A673 (cell line): ENCODE data around the gene INPP4A. TPM values are rescaled to one million over a fixed set of nuclear protein-coding genes. Genes with fewer than 3 reads are reported as not detected.
"Not testable (repeated sequence)": the region's sequence is repeated elsewhere in the genome, so short reads cannot be mapped to it uniquely, and the experiment has no call there.

Experiments used
- BruUV-seq: library from RNA; stranded (reverse); fragments of 400-500 nt; replicated peaks from 2 replicates; lab custom pipeline; 2021; lab: Mats Ljungman, UMichigan
- CTCF ChIA-PET: fragments of 300-600 bp; sonication (Branson Sonifier 250); formaldehyde crosslinking; loops from one replicate; lab custom pipeline; 2022; ENCODE audit warnings: antibody characterized with exemption; lab: Charles Lee
- POLR2A ChIA-PET: fragments of 300-600 bp; sonication (Branson Sonifier 250); formaldehyde crosslinking; loops from one replicate; lab custom pipeline; 2022; ENCODE audit warnings: antibody characterized with exemption; ENCODE audit not compliant: low non-redundant PET; lab: Charles Lee
- DNase-seq: peaks from one replicate; pipeline ENCODE4 v3.0.0-alpha.2; 2015; ENCODE audit warnings: low spot score
- H3K27ac ChIP-seq: fragments of 200-600 bp; sonication (generic); 2 replicates; pipeline ENCODE4 v1.5.1; 2016; ENCODE audit warnings: mixed run types, low read depth, mild to moderate bottlenecking, mixed read lengths, antibody characterized with exemption, low read length; ENCODE audit not compliant: poor library complexity, severe bottlenecking
- H3K27me3 ChIP-seq: fragments of 200-600 bp; sonication (generic); replicated peaks from 2 replicates; pipeline ENCODE4 v1.6.1; 2017; ENCODE audit warnings: mixed run types, low read depth, mild to moderate bottlenecking, mixed read lengths, antibody characterized with exemption, low read length; ENCODE audit not compliant: insufficient read depth, poor library complexity
- H3K36me3 ChIP-seq: fragments of 200-600 bp; sonication (generic); 2 replicates; pipeline ENCODE4 v1.6.1; 2016; ENCODE audit warnings: mixed run types, mild to moderate bottlenecking, mixed read lengths, antibody characterized with exemption, low read length; ENCODE audit not compliant: insufficient read depth, poor library complexity, severe bottlenecking
- H3K4me1 ChIP-seq: fragments of 200-600 bp; sonication (generic); 2 replicates; pipeline ENCODE4 v1.6.1; 2017; ENCODE audit warnings: mixed run types, mild to moderate bottlenecking, mixed read lengths, antibody characterized with exemption, low read length; ENCODE audit not compliant: insufficient read depth, poor library complexity, severe bottlenecking
- H3K4me3 ChIP-seq: fragments of 200-600 bp; sonication (generic); 2 replicates; pipeline ENCODE4 v1.5.1; 2016; ENCODE audit warnings: low read depth, mixed run types, mild to moderate bottlenecking, mixed read lengths, low read length; ENCODE audit not compliant: poor library complexity, severe bottlenecking
- H3K9me3 ChIP-seq: fragments of 200-600 bp; sonication (generic); 2 replicates; pipeline ENCODE4 v1.6.1; 2016; ENCODE audit warnings: mixed run types, low read depth, mild to moderate bottlenecking, mixed read lengths, antibody characterized with exemption, low read length; ENCODE audit not compliant: poor library complexity, severe bottlenecking
- EZH2 ChIP-seq: fragments of 200-600 bp; sonication (generic); IDR thresholded peaks from 2 replicates; pipeline ENCODE4 v1.6.1; 2017; ENCODE audit warnings: borderline replicate concordance, low read depth, mild to moderate bottlenecking, mixed read lengths, antibody characterized with exemption, low read length; ENCODE audit not compliant: poor library complexity, severe bottlenecking
- intact Hi-C: fragments of 100-400 bp; cut with micrococcal nuclease; formaldehyde crosslinking; loops from one replicate; pipeline ENCODE4 v1.10.0; 2022; ENCODE audit not compliant: unreplicated experiment
- total RNA-seq: library from RNA; stranded (reverse); gene quantifications from 2 replicates; pipeline ENCODE4 v1.2.3, GENCODE V29; 2021
- TF ChIP-seq, protein P1 (sequence below): fragments of 300-800, 200-600 bp; sonication (generic); conservative IDR thresholded peaks from 2 replicates; pipeline ENCODE4 v1.5.1; 2017; ENCODE audit warnings: low read depth, mild to moderate bottlenecking, antibody characterized with exemption, low read length, moderate library complexity, mixed read lengths

INPP4A gene
- total RNA-seq, 1 experiment from 2014 or later, result 33.5 TPM

GRCh38 chr2:98405301-98405700 lies 39.4 kb upstream of the INPP4A start:
- TF ChIP-seq, protein P1, sequence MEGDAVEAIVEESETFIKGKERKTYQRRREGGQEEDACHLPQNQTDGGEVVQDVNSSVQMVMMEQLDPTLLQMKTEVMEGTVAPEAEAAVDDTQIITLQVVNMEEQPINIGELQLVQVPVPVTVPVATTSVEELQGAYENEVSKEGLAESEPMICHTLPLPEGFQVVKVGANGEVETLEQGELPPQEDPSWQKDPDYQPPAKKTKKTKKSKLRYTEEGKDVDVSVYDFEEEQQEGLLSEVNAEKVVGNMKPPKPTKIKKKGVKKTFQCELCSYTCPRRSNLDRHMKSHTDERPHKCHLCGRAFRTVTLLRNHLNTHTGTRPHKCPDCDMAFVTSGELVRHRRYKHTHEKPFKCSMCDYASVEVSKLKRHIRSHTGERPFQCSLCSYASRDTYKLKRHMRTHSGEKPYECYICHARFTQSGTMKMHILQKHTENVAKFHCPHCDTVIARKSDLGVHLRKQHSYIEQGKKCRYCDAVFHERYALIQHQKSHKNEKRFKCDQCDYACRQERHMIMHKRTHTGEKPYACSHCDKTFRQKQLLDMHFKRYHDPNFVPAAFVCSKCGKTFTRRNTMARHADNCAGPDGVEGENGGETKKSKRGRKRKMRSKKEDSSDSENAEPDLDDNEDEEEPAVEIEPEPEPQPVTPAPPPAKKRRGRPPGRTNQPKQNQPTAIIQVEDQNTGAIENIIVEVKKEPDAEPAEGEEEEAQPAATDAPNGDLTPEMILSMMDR, result no peak
- no peak for TF ChIP-seq EZH2
- DNase-seq, result no peak
- H3K4me3 ChIP-seq, result no peak overlapping the region
- ChIA-PET POLR2A (no interaction called here), CTCF (no interaction called here)
- H3K27ac ChIP-seq, result no peak overlapping the region
- no peaks in the 10 kb centered on the region for H3K36me3 ChIP-seq
- intact Hi-C loops, result no loop called here
- H3K9me3 ChIP-seq, result no peaks in the 10 kb centered on the region
- BruUV-seq, result no TSS peak
- no peaks in the 10 kb centered on the region for H3K4me1 ChIP-seq
- H3K27me3 ChIP-seq, result peaks cover 33% of the 10 kb centered on the region

- no peak overlapping the region for H3K27ac ChIP-seq
- no peaks in the 10 kb centered on the region for H3K9me3 ChIP-seq
- H3K4me3 ChIP-seq, result no peak overlapping the region
- ChIA-PET CTCF (no interaction called here), POLR2A (no interaction called here)
- no TSS peak for BruUV-seq
- no peak for TF ChIP-seq EZH2
- TF ChIP-seq, protein P1, result no peak
- no peaks in the 10 kb centered on the region for H3K4me1 ChIP-seq
- H3K36me3 ChIP-seq, result no peaks in the 10 kb centered on the region
- no peak for DNase-seq
- intact Hi-C loops, result no loop called here
- peaks cover 4% of the 10 kb centered on the region for H3K27me3 ChIP-seq
These were observed 36.5 kb upstream of the INPP4A start for GRCh38 chr2:98408155-98408554.

DNA sequence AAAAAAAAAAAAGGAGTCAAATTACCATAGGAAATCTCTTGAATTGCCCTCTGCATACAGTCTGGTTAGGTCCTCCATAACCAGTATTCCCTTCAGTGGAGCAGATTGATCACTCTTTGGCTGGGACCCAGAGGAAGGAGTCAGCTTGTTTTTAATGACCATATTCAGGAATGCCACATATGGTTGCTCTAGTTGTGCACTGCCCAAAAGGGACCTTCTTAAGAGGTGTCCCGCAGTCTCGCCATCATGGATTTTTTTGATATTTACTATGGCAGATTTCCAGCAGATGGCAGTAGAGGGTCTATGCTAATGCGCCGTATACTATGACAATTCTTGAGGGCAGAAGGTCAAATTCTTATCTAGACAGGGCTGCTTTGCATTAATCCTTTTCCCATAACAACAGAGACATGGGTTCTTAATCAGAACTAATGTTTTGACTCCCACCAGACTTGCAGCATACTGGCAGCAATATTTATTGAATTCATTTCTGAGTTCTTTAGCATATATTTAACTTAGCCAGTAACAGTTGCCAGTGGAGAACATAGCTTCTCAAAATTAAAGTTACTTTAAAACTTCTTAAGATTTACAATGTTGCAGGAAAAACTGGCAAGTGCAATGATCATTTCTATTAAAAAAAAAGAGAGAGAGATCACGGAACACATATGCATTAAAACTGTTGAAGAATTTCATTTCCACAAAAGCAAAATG lies 31.8 kb upstream of the INPP4A start:
- no peak overlapping the region for H3K27ac ChIP-seq
- H3K9me3 ChIP-seq, result no peaks in the 10 kb centered on the region
- TF ChIP-seq, protein P1, result peak; percentile 76
- TF ChIP-seq EZH2, result no peak
- peaks cover 3% of the 10 kb centered on the region for H3K27me3 ChIP-seq
- no TSS peak for BruUV-seq
- no peaks in the 10 kb centered on the region for H3K4me1 ChIP-seq
- CTCF ChIA-PET, result no interaction called here
- intact Hi-C loops, result loop anchor here (1.0 to 5.0 kb wide), 2 partner anchors 188 to 424 kb away; no protein-coding TSS in a partner anchor
- no peak overlapping the region for H3K4me3 ChIP-seq
- POLR2A ChIA-PET, result no interaction called here
- no peaks in the 10 kb centered on the region for H3K36me3 ChIP-seq
- peak; percentile 77 for DNase-seq

GRCh38 chr2:98414246-98414645 lies 30.4 kb upstream of the INPP4A start:
- H3K4me1 ChIP-seq, BruUV-seq, H3K27ac ChIP-seq, H3K9me3 ChIP-seq, CTCF ChIA-PET, POLR2A ChIA-PET, DNase-seq, H3K27me3 ChIP-seq, H3K36me3 ChIP-seq, H3K4me3 ChIP-seq: not testable (repeated sequence)
- intact Hi-C loops, result loop anchor here (5.0 kb wide), 1 partner anchor 423 kb away; no protein-coding TSS in a partner anchor

DNA sequence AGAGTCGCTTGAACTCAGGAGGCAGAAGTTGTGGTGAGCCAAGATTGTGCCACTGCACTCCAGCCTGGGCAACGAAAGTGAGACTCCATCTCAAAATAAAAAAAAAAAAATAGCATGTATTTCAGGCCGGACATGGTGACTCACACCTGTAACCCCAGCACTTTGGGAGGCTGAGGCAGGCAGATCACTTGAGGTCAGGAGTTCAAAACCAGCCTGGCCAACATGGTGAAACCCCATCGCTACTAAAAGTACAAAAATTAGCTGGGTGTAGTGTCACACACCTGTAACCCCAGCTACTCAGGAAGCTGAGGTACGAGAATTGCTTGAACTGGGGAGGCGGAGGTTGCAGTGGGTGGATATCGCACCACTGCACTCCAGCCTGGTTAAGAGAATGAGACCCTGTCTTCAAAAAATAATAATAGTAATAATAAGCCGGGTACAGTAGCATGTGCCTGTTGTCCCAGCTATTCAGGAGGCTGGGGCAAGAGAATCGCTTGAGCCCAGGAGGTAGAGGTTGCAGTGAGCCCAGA lies 28.9 kb upstream of the INPP4A start:
- BruUV-seq, POLR2A ChIA-PET, H3K27me3 ChIP-seq, DNase-seq, H3K4me1 ChIP-seq, intact Hi-C loops, H3K36me3 ChIP-seq, H3K9me3 ChIP-seq, H3K27ac ChIP-seq, H3K4me3 ChIP-seq: not testable (repeated sequence)
- CTCF ChIA-PET, result interaction anchor here (0.7 kb wide), 1 partner anchor 31 kb away, joined by 4 read pairs; no protein-coding TSS in a partner anchor
